ENCODE results near the gene PPEF1.
A peak's percentile ranks its signal among the peaks of the same experiment; 100 is the strongest.
"Not testable (repeated sequence)": the region's sequence is repeated elsewhere in the genome, so short reads cannot be mapped to it uniquely, and the experiment has no call there.

PPEF1 gene

DNA sequence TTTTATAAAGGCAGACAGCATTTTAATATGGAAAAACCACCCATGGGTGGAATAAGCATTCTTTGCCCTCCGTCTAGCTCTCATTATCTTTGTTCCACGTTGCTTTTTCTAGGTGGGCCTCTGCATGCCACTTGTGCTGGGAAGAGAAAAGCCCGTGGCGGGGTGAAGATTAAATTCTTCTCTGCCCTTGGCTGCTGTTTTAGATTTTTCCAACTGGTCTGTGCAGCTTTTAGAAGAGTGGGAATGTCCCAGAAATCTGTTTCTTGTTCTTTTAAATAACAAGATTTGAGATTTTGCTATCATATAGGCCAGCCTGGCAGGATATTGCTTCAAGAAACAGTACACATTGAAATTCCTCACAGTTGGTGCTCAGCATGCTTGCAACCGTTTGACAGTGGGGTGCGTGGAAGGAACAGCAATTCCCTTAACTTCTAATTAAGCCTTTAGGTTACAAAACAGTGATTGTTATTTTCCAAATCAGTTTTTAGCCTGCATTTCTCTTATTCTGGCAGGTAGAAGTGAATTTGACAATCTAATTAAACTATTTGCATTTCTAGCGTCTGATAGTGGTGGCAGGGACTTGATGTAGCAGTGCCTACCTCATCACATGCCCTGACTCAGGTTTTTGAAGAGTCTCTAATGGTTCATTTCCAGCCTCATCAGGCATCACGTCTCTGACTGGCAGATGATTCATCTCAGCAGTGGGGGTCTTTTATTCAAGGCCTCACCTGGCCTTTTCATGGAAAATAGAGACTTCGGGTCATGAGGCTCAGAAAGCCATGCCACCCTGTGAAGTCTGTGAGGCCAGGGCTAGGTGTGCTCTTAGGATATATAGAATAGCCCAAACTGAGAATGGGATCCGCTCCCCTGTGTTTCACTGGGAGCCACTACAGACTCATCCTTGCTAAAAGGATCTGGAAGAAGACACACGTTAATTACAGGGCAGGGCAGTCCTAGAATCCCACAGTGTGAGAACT is 50.8 kb downstream of the PPEF1 start:
- DNase-seq (ENCODE audit: low read depth, low spot score), result no peak
- Histone ChIP-seq H3K27ac (peak overlapping the region; percentile 80), H3K9ac (ENCODE audit: insufficient read length) (no peak overlapping the region), H3K9me3 (ENCODE audit: low read depth, low read length) (no peaks in the 10 kb centered on the region), H3K4me3 (no peak overlapping the region), H3K36me3 (ENCODE audit: insufficient read depth, low read length) (no peaks in the 10 kb centered on the region)
- TF ChIP-seq POLR2AphosphoS5 (IDR thresholded peaks at IDR 0.05; ENCODE audit: borderline replicate concordance, low read depth, low read length), result no peak
- TF ChIP-seq EZH2 (IDR thresholded peaks at IDR 0.05), result no peak
- TF ChIP-seq FOXP2 (optimal IDR thresholded peaks at IDR 0.05; ENCODE audit: control extremely low read depth, extremely low read length, insufficient read depth), result no peak

DNA sequence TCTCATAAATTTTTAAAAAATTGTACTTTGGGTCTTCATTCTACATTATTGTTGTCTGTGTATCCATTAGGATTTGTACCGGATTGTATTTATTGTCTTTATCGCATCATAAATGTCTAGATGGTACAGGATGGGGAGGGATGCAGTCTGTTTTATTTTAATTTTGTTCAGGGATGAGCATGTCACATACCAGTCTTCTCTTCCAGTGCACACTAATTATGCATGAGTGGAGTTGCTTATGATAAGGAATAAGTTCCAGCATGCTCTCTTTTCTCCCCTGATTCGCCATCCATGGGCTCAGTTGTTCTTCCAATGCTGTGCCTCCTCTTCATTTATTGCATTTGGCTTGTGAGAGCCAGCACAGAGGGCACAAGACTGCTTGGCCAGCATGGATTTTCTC is 54.3 kb downstream of the PPEF1 start:
- DNase-seq (ENCODE audit: low read depth, low spot score), result no peak
- TF ChIP-seq FOXP2 (optimal IDR thresholded peaks at IDR 0.05; ENCODE audit: control extremely low read depth, extremely low read length, insufficient read depth), result no peak
- TF ChIP-seq POLR2AphosphoS5 (IDR thresholded peaks at IDR 0.05; ENCODE audit: borderline replicate concordance, low read depth, low read length), result no peak
- TF ChIP-seq EZH2 (IDR thresholded peaks at IDR 0.05), result no peak
- no peaks in the 10 kb centered on the region for H3K36me3 ChIP-seq (ENCODE audit: insufficient read depth, low read length)
- H3K9ac ChIP-seq (ENCODE audit: insufficient read length), result no peak overlapping the region
- no peak overlapping the region for H3K27ac ChIP-seq
- H3K9me3 ChIP-seq (ENCODE audit: low read depth, low read length), result no peaks in the 10 kb centered on the region
- no peak overlapping the region for H3K4me3 ChIP-seq

DNA sequence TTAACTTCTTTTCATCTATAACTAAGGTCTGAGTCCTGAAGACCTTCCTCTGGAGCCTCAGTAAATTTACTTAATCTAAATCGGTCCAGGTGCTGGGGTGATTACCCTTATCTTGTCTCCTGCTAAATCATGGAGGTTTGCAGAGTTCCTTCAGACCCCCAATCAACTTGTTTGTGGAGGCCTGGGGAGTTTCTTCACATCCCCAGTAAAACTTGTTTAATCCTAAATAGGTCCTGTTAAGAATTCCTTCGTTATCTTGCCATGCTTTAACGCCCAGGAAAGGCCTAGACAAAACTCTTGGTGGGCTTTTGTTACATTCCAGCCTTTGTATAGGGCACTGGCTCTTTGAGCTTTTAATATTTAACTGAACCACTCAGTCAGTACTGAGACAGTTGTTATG is 55.7 kb downstream of the PPEF1 start:
- DNase-seq (ENCODE audit: low read depth, low spot score); H3K9ac ChIP-seq (ENCODE audit: insufficient read length); H3K9me3 ChIP-seq (ENCODE audit: low read depth, low read length); H3K36me3 ChIP-seq (ENCODE audit: insufficient read depth, low read length); H3K4me3 ChIP-seq; H3K27ac ChIP-seq: not testable (repeated sequence)

- no peak overlapping the region for H3K27ac ChIP-seq
- TF ChIP-seq FOXP2 (optimal IDR thresholded peaks at IDR 0.05; ENCODE audit: control extremely low read depth, extremely low read length, insufficient read depth) (no peak), EZH2 (IDR thresholded peaks at IDR 0.05) (no peak), POLR2AphosphoS5 (IDR thresholded peaks at IDR 0.05; ENCODE audit: borderline replicate concordance, low read depth, low read length) (no peak)
- no peak overlapping the region for H3K9ac ChIP-seq (ENCODE audit: insufficient read length)
- H3K4me3 ChIP-seq, result no peak overlapping the region
- no peaks in the 10 kb centered on the region for H3K36me3 ChIP-seq (ENCODE audit: insufficient read depth, low read length)
- no peak for DNase-seq (ENCODE audit: low read depth, low spot score)
- no peaks in the 10 kb centered on the region for H3K9me3 ChIP-seq (ENCODE audit: low read depth, low read length)
Observed at GRCh38 chrX:18769364-18769763, 61.9 kb downstream of the PPEF1 start.

DNA sequence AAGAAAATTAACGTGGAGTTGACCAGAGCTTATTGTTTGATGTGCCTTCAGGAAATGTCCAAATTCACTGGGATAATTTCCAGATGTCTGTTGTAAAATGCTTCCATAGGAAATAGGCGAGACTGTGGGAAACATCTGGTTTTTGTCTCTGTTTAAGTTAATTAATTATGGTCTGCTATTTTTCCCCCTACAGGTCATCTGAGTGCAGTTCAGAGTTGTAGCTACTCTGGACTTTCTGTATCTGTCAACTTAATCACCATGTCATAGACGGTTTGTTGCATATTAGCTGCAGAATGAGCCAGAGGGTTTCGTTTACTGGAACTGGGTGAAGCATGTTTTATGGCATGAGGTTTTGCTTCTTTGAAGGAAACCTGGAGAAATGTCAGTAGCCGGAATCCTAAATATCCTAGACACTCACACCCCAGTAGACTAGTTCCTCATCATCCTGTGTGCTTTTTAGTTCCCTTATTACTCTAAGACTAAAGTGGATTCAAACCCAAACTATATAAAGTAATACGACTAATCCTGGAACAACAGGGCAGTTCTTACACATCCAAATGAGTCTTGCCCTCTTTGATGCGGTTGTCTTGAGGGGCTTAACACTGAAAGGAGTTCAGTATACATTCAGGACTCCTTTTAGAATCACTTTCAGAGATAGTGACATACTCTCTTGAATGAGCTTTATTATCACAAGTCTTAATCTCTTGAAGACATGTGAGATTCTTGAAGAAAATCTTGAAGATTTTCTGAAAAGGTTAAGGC is 62.5 kb downstream of the PPEF1 start:
- TF ChIP-seq FOXP2 (optimal IDR thresholded peaks at IDR 0.05; ENCODE audit: control extremely low read depth, extremely low read length, insufficient read depth) (no peak), POLR2AphosphoS5 (IDR thresholded peaks at IDR 0.05; ENCODE audit: borderline replicate concordance, low read depth, low read length) (no peak), EZH2 (IDR thresholded peaks at IDR 0.05) (no peak)
- Histone ChIP-seq H3K4me3 (no peak overlapping the region), H3K9me3 (ENCODE audit: low read depth, low read length) (no peaks in the 10 kb centered on the region), H3K27ac (no peak overlapping the region), H3K36me3 (ENCODE audit: insufficient read depth, low read length) (no peaks in the 10 kb centered on the region), H3K9ac (ENCODE audit: insufficient read length) (no peak overlapping the region)
- DNase-seq (ENCODE audit: low read depth, low spot score), result no peak

DNA sequence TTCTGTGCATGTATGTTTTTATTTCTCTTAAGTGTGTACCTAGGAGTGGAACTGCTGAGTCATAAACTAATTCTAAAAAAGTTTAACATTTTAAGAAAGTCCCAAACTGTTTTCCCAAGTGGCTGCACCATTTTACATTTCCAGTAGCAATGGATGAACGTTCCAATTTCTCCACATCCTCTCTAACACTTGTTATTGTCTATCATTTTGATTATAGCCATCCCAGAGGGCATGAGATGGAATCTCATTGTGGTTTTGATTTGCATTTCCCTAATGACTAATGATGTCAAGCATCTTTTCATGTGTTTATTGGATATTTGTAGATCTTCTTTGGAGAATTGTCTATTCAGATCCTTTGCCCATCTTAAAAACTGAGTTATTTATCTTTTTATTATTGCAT is 82.5 kb downstream of the PPEF1 start:
- no peaks in the 10 kb centered on the region for H3K9me3 ChIP-seq (ENCODE audit: low read depth, low read length)
- no peak overlapping the region for H3K4me3 ChIP-seq
- no peaks in the 10 kb centered on the region for H3K36me3 ChIP-seq (ENCODE audit: insufficient read depth, low read length)
- no peak for DNase-seq (ENCODE audit: low read depth, low spot score)
- no peak overlapping the region for H3K27ac ChIP-seq
- H3K9ac ChIP-seq (ENCODE audit: insufficient read length), result no peak overlapping the region
- TF ChIP-seq FOXP2 (optimal IDR thresholded peaks at IDR 0.05; ENCODE audit: control extremely low read depth, extremely low read length, insufficient read depth), result no peak
- TF ChIP-seq EZH2 (IDR thresholded peaks at IDR 0.05), result no peak
- no peak for TF ChIP-seq POLR2AphosphoS5 (IDR thresholded peaks at IDR 0.05; ENCODE audit: borderline replicate concordance, low read depth, low read length)

DNA sequence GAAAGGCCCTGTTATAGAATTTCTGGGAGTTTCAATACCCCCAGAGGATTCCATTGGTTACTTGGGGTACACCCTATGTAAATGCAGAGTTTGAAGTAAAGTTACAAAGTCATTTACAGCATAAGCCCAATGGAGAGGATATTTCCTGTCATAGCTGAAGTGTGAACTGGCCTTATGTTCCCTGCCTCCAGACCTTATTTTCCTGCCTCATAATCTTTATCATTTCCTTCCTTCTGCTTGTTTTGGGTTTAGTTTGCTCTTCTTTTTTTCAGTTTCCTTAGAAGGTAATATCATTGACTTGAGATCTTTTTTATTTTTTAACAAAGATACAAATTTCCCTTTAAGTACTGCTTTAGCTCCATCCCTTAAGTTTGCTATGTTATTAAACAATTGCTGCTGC is 85.4 kb downstream of the PPEF1 start:
- H3K4me3 ChIP-seq, result peak overlapping the region; percentile 14; the same call in 1 of the 2 replicates
- H3K36me3 ChIP-seq (ENCODE audit: insufficient read depth, low read length), result no peaks in the 10 kb centered on the region
- DNase-seq (ENCODE audit: low read depth, low spot score), result no peak
- peak overlapping the region; percentile 65 for H3K9ac ChIP-seq (ENCODE audit: insufficient read length)
- TF ChIP-seq FOXP2 (optimal IDR thresholded peaks at IDR 0.05; ENCODE audit: control extremely low read depth, extremely low read length, insufficient read depth), result no peak
- no peak for TF ChIP-seq EZH2 (IDR thresholded peaks at IDR 0.05)
- no peak for TF ChIP-seq POLR2AphosphoS5 (IDR thresholded peaks at IDR 0.05; ENCODE audit: borderline replicate concordance, low read depth, low read length)
- H3K9me3 ChIP-seq (ENCODE audit: low read depth, low read length), result no peaks in the 10 kb centered on the region
- H3K27ac ChIP-seq, result peak overlapping the region; percentile 85

GRCh38 chrX:18793601-18794089 is 86.2 kb downstream of the PPEF1 start:
- H3K36me3 ChIP-seq (ENCODE audit: insufficient read depth, low read length), result no peaks in the 10 kb centered on the region
- no peaks in the 10 kb centered on the region for H3K9me3 ChIP-seq (ENCODE audit: low read depth, low read length)
- no peak for DNase-seq (ENCODE audit: low read depth, low spot score)
- TF ChIP-seq FOXP2 (optimal IDR thresholded peaks at IDR 0.05; ENCODE audit: control extremely low read depth, extremely low read length, insufficient read depth) (no peak), EZH2 (IDR thresholded peaks at IDR 0.05) (no peak), POLR2AphosphoS5 (IDR thresholded peaks at IDR 0.05; ENCODE audit: borderline replicate concordance, low read depth, low read length) (no peak)
- H3K9ac ChIP-seq (ENCODE audit: insufficient read length), result peak overlapping the region; percentile 65
- peak overlapping the region; percentile 85 for H3K27ac ChIP-seq
- H3K4me3 ChIP-seq, result peak overlapping the region; percentile 28; the same call in 1 of the 2 replicates

Data from SK-N-MC (cell line).